Measurements from ENCODE around the gene NAPB. TPM values are rescaled to one million over a fixed set of nuclear protein-coding genes. Genes with fewer than 3 reads are reported as not detected.

NAPB gene
- total RNA-seq, 1 experiment from 2014 or later = 10.1 TPM

DNA sequence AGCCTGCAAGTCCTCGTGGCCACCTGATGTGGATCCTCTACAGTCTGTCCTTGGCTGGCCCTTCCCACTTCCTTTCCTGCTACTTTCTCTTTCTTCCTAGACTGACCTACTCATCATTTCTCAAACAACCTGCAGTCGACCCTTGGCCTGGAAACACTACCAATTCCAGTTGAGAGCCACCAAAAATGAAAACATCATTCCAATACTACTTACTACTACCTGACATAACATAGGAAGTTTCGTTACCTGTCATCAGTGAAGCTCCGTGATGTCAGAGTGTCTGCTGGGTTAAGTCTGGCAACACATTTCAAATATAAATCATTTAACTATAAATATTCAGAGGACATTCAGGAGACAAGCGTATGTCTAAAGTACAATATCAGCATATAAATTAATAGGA is 45.5 kb downstream of the NAPB start:
- Histone ChIP-seq H3K9me3 (no peaks in the 10 kb centered on the region), H3K4me3 (ENCODE audit: low read depth, low read length) (no peak overlapping the region), H3K4me1 (no peaks in the 10 kb centered on the region), H3K36me3 (ENCODE audit: control insufficient read depth, insufficient read depth, low read length) (peaks cover 4% of the 10 kb centered on the region), H3K27me3 (replicated peaks; ENCODE audit: control insufficient read depth, insufficient read depth, low read length) (no peaks in the 10 kb centered on the region)
- ChIA-PET CTCF (no interaction called here), POLR2A (no interaction called here)
- peaks cover 61% of the 10 kb centered on the region for H3K36me3 Mint-ChIP-seq (ENCODE audit: insufficient read depth, unreplicated experiment)
- H3K27me3 Mint-ChIP-seq (ENCODE audit: insufficient read depth, unreplicated experiment) = no peaks in the 10 kb centered on the region
- TF ChIP-seq, protein P1, sequence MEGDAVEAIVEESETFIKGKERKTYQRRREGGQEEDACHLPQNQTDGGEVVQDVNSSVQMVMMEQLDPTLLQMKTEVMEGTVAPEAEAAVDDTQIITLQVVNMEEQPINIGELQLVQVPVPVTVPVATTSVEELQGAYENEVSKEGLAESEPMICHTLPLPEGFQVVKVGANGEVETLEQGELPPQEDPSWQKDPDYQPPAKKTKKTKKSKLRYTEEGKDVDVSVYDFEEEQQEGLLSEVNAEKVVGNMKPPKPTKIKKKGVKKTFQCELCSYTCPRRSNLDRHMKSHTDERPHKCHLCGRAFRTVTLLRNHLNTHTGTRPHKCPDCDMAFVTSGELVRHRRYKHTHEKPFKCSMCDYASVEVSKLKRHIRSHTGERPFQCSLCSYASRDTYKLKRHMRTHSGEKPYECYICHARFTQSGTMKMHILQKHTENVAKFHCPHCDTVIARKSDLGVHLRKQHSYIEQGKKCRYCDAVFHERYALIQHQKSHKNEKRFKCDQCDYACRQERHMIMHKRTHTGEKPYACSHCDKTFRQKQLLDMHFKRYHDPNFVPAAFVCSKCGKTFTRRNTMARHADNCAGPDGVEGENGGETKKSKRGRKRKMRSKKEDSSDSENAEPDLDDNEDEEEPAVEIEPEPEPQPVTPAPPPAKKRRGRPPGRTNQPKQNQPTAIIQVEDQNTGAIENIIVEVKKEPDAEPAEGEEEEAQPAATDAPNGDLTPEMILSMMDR (IDR thresholded peaks at IDR 0.05; ENCODE audit: insufficient read depth in 1 of 2, low read depth in 1 of 2, low read length in 1 of 2, severe bottlenecking in 1 of 2, unreplicated experiment in 1 of 2) = no peak
- DNase-seq = no peak
- intact Hi-C loops (cut with micrococcal nuclease; ENCODE audit: unreplicated experiment) = no loop called here
- H3K9me3 Mint-ChIP-seq (ENCODE audit: unreplicated experiment) = no peaks in the 10 kb centered on the region
- H3K27ac Mint-ChIP-seq (ENCODE audit: unreplicated experiment) = no peak overlapping the region
- no peak overlapping the region for H3K4me3 Mint-ChIP-seq (ENCODE audit: unreplicated experiment)
- H3K4me1 Mint-ChIP-seq (ENCODE audit: low read depth, unreplicated experiment) = no peaks in the 10 kb centered on the region
- no TSS peak for BruUV-seq (replicated peaks)

DNA sequence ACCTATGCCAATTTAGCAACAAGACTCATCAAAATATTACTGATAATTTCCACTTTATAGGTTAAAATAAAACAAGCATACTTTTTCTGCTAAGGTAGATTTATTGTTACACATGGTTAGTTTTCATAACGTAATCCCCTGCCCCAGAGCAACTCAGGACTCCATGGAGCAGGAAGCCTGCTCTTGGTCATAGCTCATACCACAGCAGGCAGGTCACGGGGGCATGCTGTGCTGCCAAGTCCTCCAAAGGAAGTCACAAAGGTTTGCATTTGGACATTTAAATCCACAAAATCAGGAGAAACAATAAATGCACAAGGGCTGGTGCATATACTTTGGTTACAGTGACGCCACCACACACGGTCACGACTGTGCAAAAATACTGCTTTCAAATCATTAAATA is 46.8 kb downstream of the NAPB start:
- peaks cover 68% of the 10 kb centered on the region for H3K36me3 Mint-ChIP-seq (ENCODE audit: insufficient read depth, unreplicated experiment)
- BruUV-seq (replicated peaks) = no TSS peak
- H3K4me1 Mint-ChIP-seq (ENCODE audit: low read depth, unreplicated experiment) = no peaks in the 10 kb centered on the region
- no peaks in the 10 kb centered on the region for H3K9me3 Mint-ChIP-seq (ENCODE audit: unreplicated experiment)
- Histone ChIP-seq H3K4me1 (no peaks in the 10 kb centered on the region), H3K36me3 (ENCODE audit: control insufficient read depth, insufficient read depth, low read length) (peaks cover 4% of the 10 kb centered on the region), H3K27me3 (replicated peaks; ENCODE audit: control insufficient read depth, insufficient read depth, low read length) (no peaks in the 10 kb centered on the region), H3K4me3 (ENCODE audit: low read depth, low read length) (no peak overlapping the region), H3K9me3 (no peaks in the 10 kb centered on the region)
- no peak for DNase-seq
- H3K27me3 Mint-ChIP-seq (ENCODE audit: insufficient read depth, unreplicated experiment) = no peaks in the 10 kb centered on the region
- intact Hi-C loops (cut with micrococcal nuclease; ENCODE audit: unreplicated experiment) = no loop called here
- no peak overlapping the region for H3K27ac Mint-ChIP-seq (ENCODE audit: unreplicated experiment)
- TF ChIP-seq, protein P1 (IDR thresholded peaks at IDR 0.05; ENCODE audit: insufficient read depth in 1 of 2, low read depth in 1 of 2, low read length in 1 of 2, severe bottlenecking in 1 of 2, unreplicated experiment in 1 of 2) = no peak
- H3K4me3 Mint-ChIP-seq (ENCODE audit: unreplicated experiment) = no peak overlapping the region
- POLR2A ChIA-PET = no interaction called here
- CTCF ChIA-PET = no interaction called here

DNA sequence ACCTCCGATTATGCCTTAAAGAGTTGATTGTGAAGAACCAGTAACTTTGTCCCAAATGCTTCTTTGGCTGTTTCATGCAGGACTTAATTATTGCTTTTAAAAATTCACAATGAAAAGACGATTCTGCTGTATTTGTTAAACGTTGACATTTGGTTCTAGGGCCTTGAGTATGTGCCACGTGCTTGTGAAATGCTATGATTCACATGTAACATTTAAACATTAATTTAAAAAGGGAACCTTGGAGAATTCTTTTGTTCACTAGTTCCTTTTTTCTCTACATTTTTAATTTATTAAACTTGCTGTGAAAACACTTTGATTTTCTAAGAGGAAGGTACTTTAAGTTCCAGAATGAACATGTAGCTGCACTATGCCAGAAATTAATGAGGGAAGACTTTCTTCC is 49.8 kb downstream of the NAPB start:
- H3K4me1 ChIP-seq = peaks cover 7% of the 10 kb centered on the region
- ChIA-PET POLR2A (no interaction called here), CTCF (interaction anchor here (1.2 kb wide), 1 partner anchor 50 kb away, joined by 3 read pairs; the partner anchor contains the start of gene NAPB)
- no TSS peak for BruUV-seq (replicated peaks)
- intact Hi-C loops (cut with micrococcal nuclease; ENCODE audit: unreplicated experiment) = no loop called here
- H3K36me3 ChIP-seq (ENCODE audit: control insufficient read depth, insufficient read depth, low read length) = peaks cover 4% of the 10 kb centered on the region
- H3K9me3 ChIP-seq = no peaks in the 10 kb centered on the region
- no peak overlapping the region for H3K27ac Mint-ChIP-seq (ENCODE audit: unreplicated experiment)
- no peak overlapping the region for H3K4me3 Mint-ChIP-seq (ENCODE audit: unreplicated experiment)
- H3K27me3 Mint-ChIP-seq (ENCODE audit: insufficient read depth, unreplicated experiment) = no peaks in the 10 kb centered on the region
- TF ChIP-seq, protein P1 (IDR thresholded peaks at IDR 0.05; ENCODE audit: insufficient read depth in 1 of 2, low read depth in 1 of 2, low read length in 1 of 2, severe bottlenecking in 1 of 2, unreplicated experiment in 1 of 2) = no peak
- no peak overlapping the region for H3K4me3 ChIP-seq (ENCODE audit: low read depth, low read length)
- no peaks in the 10 kb centered on the region for H3K9me3 Mint-ChIP-seq (ENCODE audit: unreplicated experiment)
- H3K27me3 ChIP-seq (replicated peaks; ENCODE audit: control insufficient read depth, insufficient read depth, low read length) = no peaks in the 10 kb centered on the region
- H3K4me1 Mint-ChIP-seq (ENCODE audit: low read depth, unreplicated experiment) = no peaks in the 10 kb centered on the region
- no peak for DNase-seq
- H3K36me3 Mint-ChIP-seq (ENCODE audit: insufficient read depth, unreplicated experiment) = peaks cover 71% of the 10 kb centered on the region
